Erythroblast (primary cell): ENCODE measurements around the gene PARD6A.

ENCODE experiments used
- GATA1 ChIP-seq: IDR thresholded peaks from 2 replicates; pipeline ENCODE4 v1.6.1; 2011; ENCODE audit warnings: low read depth, mild to moderate bottlenecking, control low read depth, low read length, moderate library complexity
- POLR2A ChIP-seq: IDR thresholded peaks from 2 replicates; pipeline ENCODE4 v1.6.1; 2011; ENCODE audit warnings: mild to moderate bottlenecking, low read length

- TF ChIP-seq POLR2A (no peak), GATA1 (no peak)
Measured at GRCh38 chr16:67672739-67673662, 12.2 kb downstream of the PARD6A start.
